H9 (cell line): ENCODE data around the gene ZNF423. TPM values are rescaled to one million over a fixed set of nuclear protein-coding genes. Genes with fewer than 3 reads are reported as not detected.

Experiments used
- DNase-seq: peaks from one replicate; pipeline ENCODE4 v3.0.0-alpha.2; 2017
- H2AFZ ChIP-seq: one replicate; pipeline ENCODE4 v1.6.1; 2013; ENCODE audit warnings: mild to moderate bottlenecking, low read length, control low read depth, moderate library complexity
- H2AK5ac ChIP-seq: 2 replicates; pipeline ENCODE4 v1.6.1; 2013; ENCODE audit warnings: low read length, control low read depth, mixed read lengths; ENCODE audit not compliant: insufficient read length
- H2BK120ac ChIP-seq: one replicate; pipeline ENCODE4 v1.6.1; 2013; ENCODE audit warnings: low read depth, mild to moderate bottlenecking, low read length, control low read depth, inconsistent platforms; ENCODE audit not compliant: poor library complexity, severe bottlenecking
- H2BK12ac ChIP-seq: 2 replicates; pipeline ENCODE4 v1.6.1; 2013; ENCODE audit warnings: low read length, control low read depth, mixed read lengths, low read depth; ENCODE audit not compliant: insufficient read length
- H2BK15ac ChIP-seq: 2 replicates; pipeline ENCODE4 v1.6.1; 2013; ENCODE audit warnings: low read depth, low read length, control low read depth
- H2BK20ac ChIP-seq: one replicate; pipeline ENCODE4 v1.6.1; 2013; ENCODE audit warnings: low read depth, mild to moderate bottlenecking, low read length, control low read depth, inconsistent platforms; ENCODE audit not compliant: poor library complexity, severe bottlenecking
- H2BK5ac ChIP-seq: 2 replicates; pipeline ENCODE4 v1.6.1; 2013; ENCODE audit warnings: low read length, control low read depth, mixed read lengths; ENCODE audit not compliant: insufficient read length
- H3K14ac ChIP-seq: 2 replicates; pipeline ENCODE4 v1.6.1; 2013; ENCODE audit warnings: low read length, control low read depth; ENCODE audit not compliant: insufficient read depth
- H3K18ac ChIP-seq: 2 replicates; pipeline ENCODE4 v1.6.1; 2013; ENCODE audit warnings: low read depth, mild to moderate bottlenecking, mixed read lengths, low read length, control low read depth; ENCODE audit not compliant: insufficient read length
- H3K23ac ChIP-seq: 2 replicates; pipeline ENCODE4 v1.6.1; 2013; ENCODE audit warnings: low read length, control low read depth, mixed read lengths, low read depth; ENCODE audit not compliant: insufficient read length
- H3K23me2 ChIP-seq: 2 replicates; pipeline ENCODE4 v1.6.1; 2013; ENCODE audit warnings: low read depth, mild to moderate bottlenecking, mixed read lengths, low read length, control low read depth; ENCODE audit not compliant: insufficient read length, poor library complexity, severe bottlenecking
- H3K27ac ChIP-seq: 2 replicates; pipeline ENCODE4 v1.5.1; 2013; ENCODE audit warnings: low read length, control low read depth, mixed read lengths, low read depth; ENCODE audit not compliant: insufficient read length
- H3K27me3 ChIP-seq: 2 replicates; pipeline ENCODE4 v1.6.1; 2013; ENCODE audit warnings: low read length, control low read depth, inconsistent platforms; ENCODE audit not compliant: insufficient read depth
- H3K4ac ChIP-seq: 2 replicates; pipeline ENCODE4 v1.6.1; 2013; ENCODE audit warnings: low read depth, mild to moderate bottlenecking, control low read depth, inconsistent platforms, low read length, moderate library complexity
- H3K4me1 ChIP-seq: 2 replicates; pipeline ENCODE4 v1.6.1; 2013; ENCODE audit warnings: low read length, control low read depth, inconsistent platforms; ENCODE audit not compliant: insufficient read depth
- H3K4me2 ChIP-seq: 2 replicates; pipeline ENCODE4 v1.6.1; 2013; ENCODE audit warnings: low read length, control low read depth, mixed read lengths; ENCODE audit not compliant: insufficient read length, insufficient read depth
- H3K56ac ChIP-seq: 2 replicates; pipeline ENCODE4 v1.6.1; 2013; ENCODE audit warnings: low read depth, mild to moderate bottlenecking, mixed read lengths, low read length, control low read depth; ENCODE audit not compliant: insufficient read length
- H3K79me1 ChIP-seq: 2 replicates; pipeline ENCODE4 v1.6.1; 2013; ENCODE audit warnings: low read depth, mild to moderate bottlenecking, moderate library complexity, low read length, control low read depth, inconsistent platforms; ENCODE audit not compliant: insufficient read depth, poor library complexity, severe bottlenecking
- H3K79me2 ChIP-seq: 2 replicates; pipeline ENCODE4 v1.6.1; 2013; ENCODE audit warnings: low read length, control low read depth, inconsistent platforms; ENCODE audit not compliant: insufficient read depth
- H3K9ac ChIP-seq: 2 replicates; pipeline ENCODE4 v1.6.1; 2013; ENCODE audit warnings: low read length, control low read depth, mixed read lengths; ENCODE audit not compliant: insufficient read length; ENCODE audit errors: extremely low read depth
- H3K9me3 ChIP-seq: one replicate; pipeline ENCODE4 v1.6.1; 2013; ENCODE audit warnings: low read depth, low read length, inconsistent platforms; ENCODE audit not compliant: control insufficient read depth
- H3T11ph ChIP-seq: one replicate; pipeline ENCODE4 v1.6.1; 2013; ENCODE audit warnings: mild to moderate bottlenecking, low read length, control low read depth, inconsistent platforms
- H4K20me1 ChIP-seq: one replicate; pipeline ENCODE4 v1.6.1; 2013; ENCODE audit not compliant: control insufficient read depth, insufficient read length, insufficient read depth
- H4K5ac ChIP-seq: 2 replicates; pipeline ENCODE4 v1.6.1; 2013; ENCODE audit warnings: low read depth, mild to moderate bottlenecking, mixed read lengths, low read length, control low read depth; ENCODE audit not compliant: insufficient read length
- H4K8ac ChIP-seq: replicated peaks from 2 replicates; pipeline ENCODE4 v1.6.1; 2013; ENCODE audit warnings: low read length, control low read depth, mixed read lengths, low read depth; ENCODE audit not compliant: insufficient read length
- H4K91ac ChIP-seq: 2 replicates; pipeline ENCODE4 v1.6.1; 2013; ENCODE audit warnings: low read depth, mild to moderate bottlenecking, moderate library complexity, mixed read lengths, low read length, control low read depth; ENCODE audit not compliant: insufficient read length
- H3K27ac Mint-ChIP-seq, 3 experiments: 2 replicates in 2 of 3; 3 replicates in 1 of 3; pipeline ENCODE4 v1.8.0; 2020 to 2021; ENCODE audit warnings: mixed read lengths in 3 of 3, mild to moderate bottlenecking in 1 of 3, moderate library complexity in 1 of 3
- H3K27me3 Mint-ChIP-seq: 2 replicates; pipeline ENCODE4 v1.8.0; 2021; ENCODE audit warnings: low read depth, mild to moderate bottlenecking, moderate library complexity, mixed read lengths
- H3K36me3 Mint-ChIP-seq, 3 experiments: 2 replicates in 2 of 3; 3 replicates in 1 of 3; pipeline ENCODE4 v1.8.0; 2020 to 2021; ENCODE audit warnings: low read depth in 3 of 3, mixed read lengths in 3 of 3; ENCODE audit not compliant: insufficient read depth in 1 of 3
- H3K4me1 Mint-ChIP-seq, 2 experiments: 2 replicates each; pipeline ENCODE4 v1.8.0; 2020; ENCODE audit warnings: mixed read lengths in 2 of 2
- H3K4me3 Mint-ChIP-seq, 2 experiments: 2 replicates in 1 of 2; 3 replicates in 1 of 2; pipeline ENCODE4 v1.8.0; 2020 to 2021; ENCODE audit warnings: mild to moderate bottlenecking in 2 of 2, mixed read lengths in 2 of 2, moderate library complexity in 1 of 2
- H3K9me3 Mint-ChIP-seq, 2 experiments: 2 replicates in 1 of 2; 3 replicates in 1 of 2; pipeline ENCODE4 v1.8.0; 2020; ENCODE audit warnings: mild to moderate bottlenecking in 2 of 2, mixed read lengths in 2 of 2, moderate library complexity in 1 of 2
- WGBS: extraction: QIAGEN DNeasy Blood & Tissue Kit; methylation state at CpG from one replicate; pipeline ENCODE4 v1.1.7; 2013; ENCODE audit warnings: missing lambda C conversion rate, low lambda C conversion rate, mixed read lengths; ENCODE audit not compliant: insufficient read length; ENCODE audit errors: extremely low coverage; 5-methylcytosine and 5-hydroxymethylcytosine counted together
- total RNA-seq: library from RNA; stranded (reverse); gene quantifications from 2 replicates; pipeline ENCODE4 v1.2.1, GENCODE V29; 2021
- TF ChIP-seq, protein P1 (sequence below): fragments of 200-600 bp; sonication (generic); conservative IDR thresholded peaks from 3 replicates; pipeline ENCODE4 v1.8.0; 2021; ENCODE audit warnings: antibody characterized with exemption, mild to moderate bottlenecking

ZNF423 gene
- total RNA-seq, 1 experiment from 2014 or later: 51.5 TPM

DNA sequence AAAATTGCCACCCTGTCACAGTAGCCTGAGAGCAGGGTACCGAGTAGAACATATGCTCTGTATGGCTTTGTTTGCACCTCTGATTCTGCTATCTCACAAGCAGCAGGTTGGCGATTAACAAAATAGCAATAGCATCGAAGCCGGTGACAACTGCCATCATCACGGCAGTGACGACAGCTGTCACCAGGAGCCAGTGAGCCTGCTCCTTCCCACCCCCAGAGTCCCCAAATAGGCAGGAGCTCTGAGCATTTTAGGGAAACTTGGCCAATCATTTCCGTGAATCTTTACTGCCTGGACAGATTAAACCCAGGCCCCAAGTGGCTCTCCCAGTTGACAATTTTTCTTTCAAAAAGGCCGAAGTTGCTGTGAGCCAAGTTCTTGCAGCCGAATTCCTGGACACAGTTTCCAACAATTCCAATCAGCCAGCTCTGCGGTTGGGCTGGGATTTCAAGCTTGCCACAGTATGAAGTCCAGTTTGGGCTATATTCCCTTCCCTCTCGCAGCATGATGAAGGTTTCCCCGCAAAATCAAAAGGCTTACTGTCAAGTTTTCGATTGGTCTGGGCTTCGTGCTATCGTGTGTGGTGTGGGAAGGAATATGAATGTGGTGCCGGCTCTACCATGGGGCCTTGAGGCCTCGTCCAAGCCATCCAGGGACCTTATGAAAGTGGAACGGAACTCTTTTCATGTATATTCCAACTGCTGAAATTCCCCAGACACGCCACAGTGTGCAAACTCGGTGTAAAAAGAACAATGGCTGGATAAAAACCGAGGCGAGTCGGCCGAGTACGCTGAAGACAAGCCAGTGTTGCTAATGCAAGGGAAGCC is 295.7 kb downstream of the ZNF423 start:
- H3K27me3 ChIP-seq: no peaks in the 10 kb centered on the region
- H2BK12ac ChIP-seq: no peak overlapping the region
- H3K9me3 ChIP-seq: no peaks in the 10 kb centered on the region
- H3K23me2 ChIP-seq: peaks cover 2% of the 10 kb centered on the region
- no peak for DNase-seq
- H3K27ac Mint-ChIP-seq: no peak overlapping the region
- H3K4me2 ChIP-seq: no peak overlapping the region
- WGBS: no CpG with 5 or more reads among the region's 25 CpGs
- H3K9me3 Mint-ChIP-seq: no peaks in the 10 kb centered on the region
- no peak overlapping the region for H2BK20ac ChIP-seq
- H2BK5ac ChIP-seq: no peak overlapping the region
- no peak overlapping the region for H2BK15ac ChIP-seq
- no peak overlapping the region for H3K4ac ChIP-seq
- H3K27ac ChIP-seq: no peak overlapping the region
- no peak overlapping the region for H4K5ac ChIP-seq
- peaks cover 6% of the 10 kb centered on the region for H3K27me3 Mint-ChIP-seq
- no peaks in the 10 kb centered on the region for H4K20me1 ChIP-seq
- H3K36me3 Mint-ChIP-seq: peaks cover 0 to 5% (median 0%) of the 10 kb centered on the region in 3 experiments; a peak in 1 of 7 replicates
- no peaks in the 10 kb centered on the region for H3K79me1 ChIP-seq
- H3K4me3 Mint-ChIP-seq: no peak overlapping the region
- peak overlapping the region; percentile 23; the same call in 1 of the 2 replicates for H3K14ac ChIP-seq
- no peak overlapping the region for H4K91ac ChIP-seq
- peaks cover 33 to 38% of the 10 kb centered on the region in 2 experiments for H3K4me1 Mint-ChIP-seq
- no peak overlapping the region for H2AFZ ChIP-seq
- H3K4me1 ChIP-seq: peaks cover 6% of the 10 kb centered on the region
- H3K23ac ChIP-seq: no peak overlapping the region
- H2BK120ac ChIP-seq: no peak overlapping the region
- no peak overlapping the region for H4K8ac ChIP-seq
- no peak overlapping the region for H3K18ac ChIP-seq
- no peaks in the 10 kb centered on the region for H3K79me2 ChIP-seq
- H2AK5ac ChIP-seq: no peak overlapping the region
- H3T11ph ChIP-seq: no peak overlapping the region
- H3K9ac ChIP-seq: no peak overlapping the region
- no peak overlapping the region for H3K56ac ChIP-seq
- TF ChIP-seq, protein P1, sequence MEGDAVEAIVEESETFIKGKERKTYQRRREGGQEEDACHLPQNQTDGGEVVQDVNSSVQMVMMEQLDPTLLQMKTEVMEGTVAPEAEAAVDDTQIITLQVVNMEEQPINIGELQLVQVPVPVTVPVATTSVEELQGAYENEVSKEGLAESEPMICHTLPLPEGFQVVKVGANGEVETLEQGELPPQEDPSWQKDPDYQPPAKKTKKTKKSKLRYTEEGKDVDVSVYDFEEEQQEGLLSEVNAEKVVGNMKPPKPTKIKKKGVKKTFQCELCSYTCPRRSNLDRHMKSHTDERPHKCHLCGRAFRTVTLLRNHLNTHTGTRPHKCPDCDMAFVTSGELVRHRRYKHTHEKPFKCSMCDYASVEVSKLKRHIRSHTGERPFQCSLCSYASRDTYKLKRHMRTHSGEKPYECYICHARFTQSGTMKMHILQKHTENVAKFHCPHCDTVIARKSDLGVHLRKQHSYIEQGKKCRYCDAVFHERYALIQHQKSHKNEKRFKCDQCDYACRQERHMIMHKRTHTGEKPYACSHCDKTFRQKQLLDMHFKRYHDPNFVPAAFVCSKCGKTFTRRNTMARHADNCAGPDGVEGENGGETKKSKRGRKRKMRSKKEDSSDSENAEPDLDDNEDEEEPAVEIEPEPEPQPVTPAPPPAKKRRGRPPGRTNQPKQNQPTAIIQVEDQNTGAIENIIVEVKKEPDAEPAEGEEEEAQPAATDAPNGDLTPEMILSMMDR: no peak
